Omental fat pad (tissue), 4 donors: Measurements from ENCODE around the gene SPIRE2. TPM values are rescaled to one million over a fixed set of nuclear protein-coding genes. Genes with fewer than 3 reads are reported as not detected.

ENCODE experiments used
- ATAC-seq: fragments of 150-250 bp; one replicate; pipeline ENCODE4 v1.9.1; 2016; ENCODE audit warnings: mild to moderate bottlenecking, moderate library complexity; ENCODE audit not compliant: low FRiP score
- DNase-seq: peaks from one replicate; pipeline ENCODE4 v3.0.0-alpha.2; 2019; ENCODE audit warnings: low spot score
- CTCF ChIP-seq, 3 donors: fragments of 450-650 bp; IDR thresholded peaks; one replicate each; pipeline ENCODE4 v1.5.1; 2016 to 2017; ENCODE audit warnings: antibody characterized with exemption in 3 of 3, mild to moderate bottlenecking in 3 of 3, moderate library complexity in 2 of 3
- total RNA-seq, 4 donors: library from RNA; depleted of rRNA; stranded (reverse); fragments of >200 nt; gene quantifications; one replicate each; pipeline ENCODE4 v1.1.0, GENCODE V29; 2016

SPIRE2 gene
- total RNA-seq, 4 donors from 2014 or later, result 2.4 to 4.8 (median 3.2) TPM

- ATAC-seq (no peak), DNase-seq (no peak)
- TF ChIP-seq CTCF (IDR thresholded peaks at IDR 0.05), result no peak
Measured at GRCh38 chr16:89864527-89864820, 36.2 kb downstream of the SPIRE2 start.

- no peak for DNase-seq
- TF ChIP-seq CTCF (IDR thresholded peaks at IDR 0.05), result no peak
- ATAC-seq, result no peak
Measured at GRCh38 chr16:89867918-89868317, 39.6 kb downstream of the SPIRE2 start.

GRCh38 chr16:89869911-89870310, 41.6 kb downstream of the SPIRE2 start:
- DNase-seq (no peak), ATAC-seq (no peak)
- no peak for TF ChIP-seq CTCF (IDR thresholded peaks at IDR 0.05)

- DNase-seq (no peak), ATAC-seq (no peak)
- no peak for TF ChIP-seq CTCF (IDR thresholded peaks at IDR 0.05)
Measured at GRCh38 chr16:89870440-89870839, 42.2 kb downstream of the SPIRE2 start.

GRCh38 chr16:89871895-89872294, 43.6 kb downstream of the SPIRE2 start:
- no peak for TF ChIP-seq CTCF (IDR thresholded peaks at IDR 0.05)
- no peak for ATAC-seq
- DNase-seq, result no peak

GRCh38 chr16:89873109-89873971, 45.1 kb downstream of the SPIRE2 start, which contains the start of gene TCF25:
TSS of gene TCF25 (plus strand) at chr16:89873592. CDS start at chr16:89873668, 76 bp downstream.
- DNase-seq, result no peak
- peak; percentile 75 for ATAC-seq
- TF ChIP-seq CTCF (IDR thresholded peaks at IDR 0.05), result no peak
